Pancreas (tissue), 10 donors: ENCODE data around the gene CCDC137. TPM values are rescaled to one million over a fixed set of nuclear protein-coding genes. Genes with fewer than 3 reads are reported as not detected.
A peak's percentile ranks its signal among the peaks of the same experiment; 100 is the strongest.

Experiments used
- ATAC-seq, 4 donors: fragments of 200-7000 bp; cut with Tn5 transposase; one replicate each; pipeline versions ENCODE4 v1.8.0 to v1.9.1; 2020; ENCODE audit warnings: mild to moderate bottlenecking in 4 of 4, moderate library complexity in 4 of 4
- DNase-seq, 6 donors: peaks; one replicate each; pipeline ENCODE4 v3.0.0-alpha.2; 2020
- FAIRE-seq: peaks from 2 replicates; lab custom pipeline; 2012; peaks lifted over from hg19 to GRCh38; lab: Jason Lieb, UNC
- H3K27ac ChIP-seq, 4 donors: fragments of 200-600 bp; sonication (generic); 1 replicate in 3 of 4; 2 replicates in 1 of 4; pipeline versions ENCODE4 v1.5.0 to v1.8.0; 2020
- H3K27me3 ChIP-seq, 4 donors: fragments of 200-600 bp; one replicate each; pipeline ENCODE4 v1.8.0; 2021
- H3K36me3 ChIP-seq, 3 donors: fragments of 200-600 bp; sonication (generic) in 1 of 3; one replicate each; pipeline versions ENCODE4 v1.5.0 to v1.8.0; 2020 to 2021
- H3K4me1 ChIP-seq, 3 donors: fragments of 200-600 bp; one replicate each; pipeline ENCODE4 v1.8.0; 2021
- H3K4me3 ChIP-seq, 4 donors: fragments of 200-600 bp; sonication (generic) in 2 of 4; one replicate each; pipeline versions ENCODE4 v1.5.0 to v1.8.0; 2020 to 2021
- H3K9me3 ChIP-seq, 4 donors: fragments of 200-600 bp; one replicate each; pipeline ENCODE4 v1.8.0; 2021
- WGBS, 2 donors: extraction: QIAGEN DNeasy Blood & Tissue Kit; methylation state at CpG; one replicate each; pipeline ENCODE4 v1.1.7; 2013; 5-methylcytosine and 5-hydroxymethylcytosine counted together
- intact Hi-C, 3 donors: fragments of 100-400 bp; cut with DNase I; formaldehyde crosslinking; loops; one replicate each; pipeline versions ENCODE4 v1.11.1 to v1.14.2; 2022
- polyA plus RNA-seq, 2 donors: library from polyadenylated mRNA; stranded (reverse); fragments of 200-250 nt; gene quantifications; one replicate each; pipeline ENCODE4 v1.2.3, GENCODE V29; 2013
- total RNA-seq, 6 donors: library from RNA; stranded (reverse); fragmentation: NEBNext Ultra II Directional in 4 of 6; extraction: Animal tissue kit (Norgen Biotek cat#: 25700) in 4 of 6; gene quantifications; one replicate each; pipeline versions ENCODE4 v1.2.1 to v1.2.4, GENCODE V29; 2021 to 2023
- TF ChIP-seq, protein P1 (sequence below), 4 donors: fragments of 200-600 bp; sonication (generic) in 3 of 4; IDR thresholded peaks; one replicate each; pipeline versions ENCODE4 v1.5.0 to v1.8.0; 2021; ENCODE audit warnings: antibody characterized with exemption in 4 of 4
- donor health status: healthy with polysubstance abuse.
- donor health status: DM: no; HTN: no; CAD: no; lungs with moderate emphysema.
- donor health status: DM: no; HTN: no; CAD: no.
- donor health status: control.
- donor health status: control.
- donor health status: Bipolar disorder and iron deficiency.
- donor health status: DM: yes; HTN: yes; CAD: no.
- donor health status: DM: no; HTN: no; CAD: no.
- donor health status: DM: no; HTN: no; CAD: no.
- donor health status: DM: yes; HTN: yes; CAD: no.

Gene CCDC137
- total and polyA plus RNA-seq, 8 donors, result 2.9 to 50.4 (median 6.8) TPM

DNA sequence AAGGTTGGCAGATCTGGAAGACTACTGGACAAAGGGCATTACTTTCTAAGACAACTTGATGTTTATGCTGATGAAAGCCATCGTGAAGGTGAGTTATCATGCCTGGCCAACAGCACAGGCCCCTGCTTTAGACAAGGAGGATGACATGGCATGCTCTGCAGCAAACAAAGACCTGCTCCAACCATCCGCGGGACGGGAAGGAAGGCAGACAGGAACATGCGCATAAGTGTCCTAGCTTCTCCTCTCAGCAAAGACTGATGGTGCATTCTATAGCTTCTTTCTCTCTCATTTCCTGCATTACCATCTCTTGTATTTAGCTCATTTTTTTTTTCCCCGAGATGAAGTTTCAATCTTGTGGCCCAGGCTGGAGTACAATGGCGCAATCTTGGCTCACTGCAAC is 35.1 kb upstream of the CCDC137 start:
- TF ChIP-seq, protein P1, sequence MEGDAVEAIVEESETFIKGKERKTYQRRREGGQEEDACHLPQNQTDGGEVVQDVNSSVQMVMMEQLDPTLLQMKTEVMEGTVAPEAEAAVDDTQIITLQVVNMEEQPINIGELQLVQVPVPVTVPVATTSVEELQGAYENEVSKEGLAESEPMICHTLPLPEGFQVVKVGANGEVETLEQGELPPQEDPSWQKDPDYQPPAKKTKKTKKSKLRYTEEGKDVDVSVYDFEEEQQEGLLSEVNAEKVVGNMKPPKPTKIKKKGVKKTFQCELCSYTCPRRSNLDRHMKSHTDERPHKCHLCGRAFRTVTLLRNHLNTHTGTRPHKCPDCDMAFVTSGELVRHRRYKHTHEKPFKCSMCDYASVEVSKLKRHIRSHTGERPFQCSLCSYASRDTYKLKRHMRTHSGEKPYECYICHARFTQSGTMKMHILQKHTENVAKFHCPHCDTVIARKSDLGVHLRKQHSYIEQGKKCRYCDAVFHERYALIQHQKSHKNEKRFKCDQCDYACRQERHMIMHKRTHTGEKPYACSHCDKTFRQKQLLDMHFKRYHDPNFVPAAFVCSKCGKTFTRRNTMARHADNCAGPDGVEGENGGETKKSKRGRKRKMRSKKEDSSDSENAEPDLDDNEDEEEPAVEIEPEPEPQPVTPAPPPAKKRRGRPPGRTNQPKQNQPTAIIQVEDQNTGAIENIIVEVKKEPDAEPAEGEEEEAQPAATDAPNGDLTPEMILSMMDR (IDR thresholded peaks at IDR 0.05), result no peak
- DNase-seq, result peak in 1 of 6 donors; percentile 9
- 71 to 86% methylated on average over 7 of the region's 7 CpGs for WGBS, 2 donors
- ATAC-seq, result no peak
- Histone ChIP-seq H3K36me3 (peaks cover 0 to 21% (median 5%) of the 10 kb centered on the region in 3 donors), H3K27me3 (no peaks in the 10 kb centered on the region), H3K4me3 (no peak overlapping the region), H3K4me1 (peaks cover 0 to 18% (median 7%) of the 10 kb centered on the region in 3 donors), H3K27ac (no peak overlapping the region), H3K9me3 (no peaks in the 10 kb centered on the region)
- intact Hi-C loops, result no loop called here
- FAIRE-seq, result no peak

- no peak overlapping the region for H3K27ac ChIP-seq
- no peak for FAIRE-seq
Measured at GRCh38 chr17:81635431-81635830, 31.1 kb upstream of the CCDC137 start.

DNA sequence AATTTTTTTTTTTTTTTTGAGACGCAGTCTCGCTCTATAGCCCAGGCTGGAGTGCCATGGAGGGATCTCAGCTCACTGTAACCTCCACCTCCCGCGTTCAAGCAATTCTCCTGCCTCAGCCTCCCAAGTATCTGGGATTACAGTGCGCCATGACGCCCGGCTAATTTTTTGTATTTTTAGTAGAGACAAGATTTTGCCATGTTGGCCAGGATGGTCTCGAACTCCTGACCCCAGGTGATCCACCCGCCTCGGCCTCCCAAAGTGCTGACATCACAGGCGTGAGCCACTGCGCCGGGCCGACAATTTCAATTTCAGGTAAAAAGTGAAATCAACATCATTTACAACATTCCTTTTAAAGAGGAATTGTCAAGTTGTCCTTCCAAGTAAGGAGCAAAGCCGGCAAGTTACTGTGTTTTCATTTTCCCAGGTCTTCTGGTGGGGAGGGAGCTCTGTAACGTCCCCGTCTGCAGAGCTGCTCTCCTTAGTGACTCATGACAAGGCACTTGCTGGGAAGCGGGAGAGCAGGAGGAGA is 30.5 kb upstream of the CCDC137 start:
- no peaks in the 10 kb centered on the region for H3K9me3 ChIP-seq
- ATAC-seq (peak; percentile 38 to 69 (median 55)), DNase-seq (peak in 1 of 6 donors; percentile 20), FAIRE-seq (no peak)
- no peaks in the 10 kb centered on the region for H3K27me3 ChIP-seq
- H3K27ac ChIP-seq, result peak overlapping the region; percentile 60 to 81 (median 78)
- intact Hi-C loops, result no loop called here
- peak overlapping the region; percentile 74 to 95 (median 94) for H3K4me3 ChIP-seq
- no peaks in the 10 kb centered on the region for H3K36me3 ChIP-seq
- WGBS, 2 donors, result 18 to 24% methylated on average over 18 of the region's 18 CpGs
- TF ChIP-seq, protein P1 (IDR thresholded peaks at IDR 0.05), result no peak
- peaks cover 0 to 23% (median 7%) of the 10 kb centered on the region in 3 donors for H3K4me1 ChIP-seq

More at GRCh38 chr17:81635431-81635830, 31.1 kb upstream of the CCDC137 start:
- Histone ChIP-seq H3K27me3 (no peaks in the 10 kb centered on the region), H3K4me1 (peaks cover 0 to 23% (median 7%) of the 10 kb centered on the region in 3 donors), H3K9me3 (no peaks in the 10 kb centered on the region), H3K4me3 (peak overlapping the region in 1 of 4 donors; percentile 95), H3K36me3 (no peaks in the 10 kb centered on the region)
- TF ChIP-seq, protein P1 (IDR thresholded peaks at IDR 0.05), result no peak
- ATAC-seq (no peak), DNase-seq (peak in 2 of 6 donors; percentile 12 to 19)
- intact Hi-C loops, result no loop called here
- 79 to 82% methylated on average over 5 of the region's 5 CpGs for WGBS, 2 donors

- intact Hi-C loops, result no loop called here
- FAIRE-seq (no peak), DNase-seq (peak; percentile 69 to 98 (median 90)), ATAC-seq (peak; percentile 93 to 95 (median 93))
- Histone ChIP-seq H3K27ac (peak within 1 kb of the TSS; percentile 60 to 81 (median 78)), H3K4me3 (peak within 1 kb of the TSS; percentile 74 to 95 (median 94)), H3K9me3 (no peaks in the 10 kb centered on the region), H3K36me3 (no peaks in the 10 kb centered on the region), H3K27me3 (no peaks in the 10 kb centered on the region), H3K4me1 (peaks cover 0 to 23% (median 7%) of the 10 kb centered on the region in 3 donors)
- TF ChIP-seq, protein P1 (IDR thresholded peaks at IDR 0.05), result no peak
- 0 to 1% methylated on average over 57 to 77 of the region's 77 CpGs for WGBS, 2 donors
Measured at GRCh38 chr17:81636505-81637288, 29.8 kb upstream of the CCDC137 start, which contains the start of the genes NPLOC4 and TSPAN10. NPLOC4 (minus strand) TSS chr17:81637112; CDS start chr17:81636930, 182 bp downstream. TSPAN10 (plus strand) TSS chr17:81637196; CDS start chr17:81642413, 5,217 bp downstream.
